ENCODE data around the gene LARGE1.

The LARGE1 gene

GRCh38 chr22:33914131-33914530 is 6.1 kb downstream of the LARGE1 start:
- Histone ChIP-seq H3K4me3 (ENCODE audit: insufficient read depth, low read length, poor library complexity, severe bottlenecking) (no peak overlapping the region), H3K4me2 (ENCODE audit: low read depth, low read length, poor library complexity, severe bottlenecking) (no peak overlapping the region), H4K20me1 (ENCODE audit: low read depth, low read length) (no peaks in the 10 kb centered on the region), H3K27ac (ENCODE audit: low read depth, low read length) (no peak overlapping the region), H3K9ac (ENCODE audit: low read length) (no peak overlapping the region), H2AFZ (ENCODE audit: low read depth, low read length, severe bottlenecking) (no peak overlapping the region), H3K36me3 (ENCODE audit: low read length) (no peaks in the 10 kb centered on the region), H3F3A (ENCODE audit: insufficient read depth) (no peaks in the 10 kb centered on the region), H3K79me2 (ENCODE audit: insufficient read depth, low read length) (no peaks in the 10 kb centered on the region), H3K9me2 (replicated peaks; ENCODE audit: insufficient read depth, low read length) (no peaks in the 10 kb centered on the region), H3K27me3 (ENCODE audit: low read length) (no peaks in the 10 kb centered on the region), H3K9me3 (ENCODE audit: insufficient read depth, low read length) (no peaks in the 10 kb centered on the region)
- TF ChIP-seq CTCF (IDR thresholded peaks at IDR 0.05; ENCODE audit: insufficient read depth, low read length, poor library complexity, severe bottlenecking) (no peak), EZH2phosphoT487 (conservative IDR thresholded peaks at IDR 0.05; ENCODE audit: low read length) (no peak)

GRCh38 chr22:33913188-33913587 is 7.1 kb downstream of the LARGE1 start:
- Histone ChIP-seq H3K27me3 (ENCODE audit: low read length) (no peaks in the 10 kb centered on the region), H3F3A (ENCODE audit: insufficient read depth) (no peaks in the 10 kb centered on the region), H3K9me2 (replicated peaks; ENCODE audit: insufficient read depth, low read length) (no peaks in the 10 kb centered on the region), H3K9ac (ENCODE audit: low read length) (no peak overlapping the region), H3K79me2 (ENCODE audit: insufficient read depth, low read length) (no peaks in the 10 kb centered on the region), H3K4me2 (ENCODE audit: low read depth, low read length, poor library complexity, severe bottlenecking) (no peak overlapping the region), H3K4me3 (ENCODE audit: insufficient read depth, low read length, poor library complexity, severe bottlenecking) (no peak overlapping the region), H3K36me3 (ENCODE audit: low read length) (no peaks in the 10 kb centered on the region), H2AFZ (ENCODE audit: low read depth, low read length, severe bottlenecking) (no peak overlapping the region), H3K27ac (ENCODE audit: low read depth, low read length) (no peak overlapping the region), H3K9me3 (ENCODE audit: insufficient read depth, low read length) (no peaks in the 10 kb centered on the region), H4K20me1 (ENCODE audit: low read depth, low read length) (no peaks in the 10 kb centered on the region)
- TF ChIP-seq EZH2phosphoT487 (conservative IDR thresholded peaks at IDR 0.05; ENCODE audit: low read length): no peak
- no peak for TF ChIP-seq CTCF (IDR thresholded peaks at IDR 0.05; ENCODE audit: insufficient read depth, low read length, poor library complexity, severe bottlenecking)

- Histone ChIP-seq H3K27ac (ENCODE audit: low read depth, low read length) (no peak overlapping the region), H3K4me3 (ENCODE audit: insufficient read depth, low read length, poor library complexity, severe bottlenecking) (no peak overlapping the region), H3K79me2 (ENCODE audit: insufficient read depth, low read length) (no peaks in the 10 kb centered on the region), H3K9ac (ENCODE audit: low read length) (no peak overlapping the region), H4K20me1 (ENCODE audit: low read depth, low read length) (no peaks in the 10 kb centered on the region), H3F3A (ENCODE audit: insufficient read depth) (no peaks in the 10 kb centered on the region), H3K27me3 (ENCODE audit: low read length) (no peaks in the 10 kb centered on the region), H3K4me2 (ENCODE audit: low read depth, low read length, poor library complexity, severe bottlenecking) (no peak overlapping the region), H3K9me2 (replicated peaks; ENCODE audit: insufficient read depth, low read length) (no peaks in the 10 kb centered on the region), H2AFZ (ENCODE audit: low read depth, low read length, severe bottlenecking) (no peak overlapping the region), H3K36me3 (ENCODE audit: low read length) (no peaks in the 10 kb centered on the region), H3K9me3 (ENCODE audit: insufficient read depth, low read length) (no peaks in the 10 kb centered on the region)
- no peak for TF ChIP-seq EZH2phosphoT487 (conservative IDR thresholded peaks at IDR 0.05; ENCODE audit: low read length)
- no peak for TF ChIP-seq CTCF (IDR thresholded peaks at IDR 0.05; ENCODE audit: insufficient read depth, low read length, poor library complexity, severe bottlenecking)
These were observed 10.4 kb downstream of the LARGE1 start for GRCh38 chr22:33909911-33910310.

GRCh38 chr22:33909075-33909458 is 11.2 kb downstream of the LARGE1 start:
- H3F3A ChIP-seq (ENCODE audit: insufficient read depth): no peaks in the 10 kb centered on the region
- H2AFZ ChIP-seq (ENCODE audit: low read depth, low read length, severe bottlenecking): no peak overlapping the region
- no peaks in the 10 kb centered on the region for H3K79me2 ChIP-seq (ENCODE audit: insufficient read depth, low read length)
- H3K4me2 ChIP-seq (ENCODE audit: low read depth, low read length, poor library complexity, severe bottlenecking): no peak overlapping the region
- H3K9ac ChIP-seq (ENCODE audit: low read length): no peak overlapping the region
- no peaks in the 10 kb centered on the region for H3K27me3 ChIP-seq (ENCODE audit: low read length)
- H3K9me3 ChIP-seq (ENCODE audit: insufficient read depth, low read length): no peaks in the 10 kb centered on the region
- H4K20me1 ChIP-seq (ENCODE audit: low read depth, low read length): no peaks in the 10 kb centered on the region
- H3K4me3 ChIP-seq (ENCODE audit: insufficient read depth, low read length, poor library complexity, severe bottlenecking): no peak overlapping the region
- no peak overlapping the region for H3K27ac ChIP-seq (ENCODE audit: low read depth, low read length)
- H3K9me2 ChIP-seq (replicated peaks; ENCODE audit: insufficient read depth, low read length): no peaks in the 10 kb centered on the region
- TF ChIP-seq CTCF (IDR thresholded peaks at IDR 0.05; ENCODE audit: insufficient read depth, low read length, poor library complexity, severe bottlenecking) (no peak), EZH2phosphoT487 (conservative IDR thresholded peaks at IDR 0.05; ENCODE audit: low read length) (no peak)
- no peaks in the 10 kb centered on the region for H3K36me3 ChIP-seq (ENCODE audit: low read length)

Measured in SU-DHL-6 (cell line).